ENCODE data around the gene RPA3.

DNA sequence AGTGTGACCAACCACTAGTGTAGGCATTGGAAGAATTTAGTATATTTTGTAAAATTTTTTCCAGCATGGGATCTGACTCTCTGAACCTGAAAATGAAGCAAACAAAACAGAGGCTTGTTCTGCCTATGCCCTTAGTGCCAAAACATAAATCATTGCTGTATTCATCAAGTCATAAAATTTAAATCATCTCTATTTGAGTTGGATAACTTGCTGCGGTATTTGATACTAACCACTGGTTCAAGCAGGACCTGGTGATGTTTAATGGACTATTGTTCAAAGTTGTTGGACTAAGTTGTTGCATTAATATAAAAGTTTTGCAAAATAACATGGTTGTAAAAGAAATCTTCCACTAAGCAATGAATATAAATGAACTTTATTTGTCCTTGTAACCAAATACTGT is 19.8 kb upstream of the RPA3 start:
- TF ChIP-seq POLR2A (IDR thresholded peaks at IDR 0.05; ENCODE audit: low read length), result no peak
- no peak for TF ChIP-seq GATA1 (IDR thresholded peaks at IDR 0.05; ENCODE audit: low read depth, low read length)
